ENCODE results near the gene IGF2. TPM values are rescaled to one million over a fixed set of nuclear protein-coding genes. Genes with fewer than 3 reads are reported as not detected.

The IGF2 gene
- polyA plus RNA-seq, 1 donor from 2014 or later: not detected

DNA sequence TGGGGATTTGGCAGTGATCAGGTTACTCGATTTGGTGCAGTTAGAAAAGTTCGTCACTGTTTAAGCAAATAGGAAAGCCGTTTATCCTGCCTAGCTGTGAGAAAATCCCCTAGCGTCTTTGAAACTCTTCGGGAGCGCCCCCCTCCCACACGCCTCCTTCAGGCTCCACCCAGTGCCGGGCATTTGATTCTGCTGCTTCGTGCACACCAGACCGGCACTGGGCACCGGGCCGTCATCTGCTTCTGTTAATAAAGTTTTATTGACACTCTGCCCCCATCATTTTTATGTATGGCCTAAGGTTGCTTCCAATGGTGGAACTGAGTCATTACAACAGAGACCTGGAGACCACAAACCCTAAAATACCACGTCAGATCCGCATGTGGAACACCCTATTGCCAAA, 50.9 kb downstream of the IGF2 start:
- Histone ChIP-seq H3K27ac (ENCODE audit: low read length) (no peak overlapping the region), H3K4me2 (ENCODE audit: low read length) (no peak overlapping the region), H3K9me2 (ENCODE audit: insufficient read depth, low read length) (no peaks in the 10 kb centered on the region), H3K79me2 (replicated peaks; ENCODE audit: insufficient read depth, low read length) (no peaks in the 10 kb centered on the region), H3F3A (ENCODE audit: insufficient read depth, low read length, poor library complexity, severe bottlenecking) (no peaks in the 10 kb centered on the region), H2AFZ (ENCODE audit: low read depth, low read length) (no peak overlapping the region), H3K9me3 (ENCODE audit: low read length) (no peaks in the 10 kb centered on the region), H3K9ac (ENCODE audit: low read length) (no peak overlapping the region), H3K36me3 (ENCODE audit: insufficient read depth, low read length) (no peaks in the 10 kb centered on the region), H4K20me1 (ENCODE audit: insufficient read depth) (no peaks in the 10 kb centered on the region), H3K4me3 (ENCODE audit: low read length) (no peak overlapping the region), H3K27me3 (ENCODE audit: insufficient read depth, low read depth, low read length) (no peaks in the 10 kb centered on the region)
- TF ChIP-seq SMC3 (conservative IDR thresholded peaks at IDR 0.05; ENCODE audit: poor library complexity): no peak
- no peak for TF ChIP-seq EP300 (conservative IDR thresholded peaks at IDR 0.05; ENCODE audit: poor library complexity, severe bottlenecking)
- no peak for TF ChIP-seq TAF1 (IDR thresholded peaks at IDR 0.05; ENCODE audit: low read depth)
- TF ChIP-seq, protein P1, sequence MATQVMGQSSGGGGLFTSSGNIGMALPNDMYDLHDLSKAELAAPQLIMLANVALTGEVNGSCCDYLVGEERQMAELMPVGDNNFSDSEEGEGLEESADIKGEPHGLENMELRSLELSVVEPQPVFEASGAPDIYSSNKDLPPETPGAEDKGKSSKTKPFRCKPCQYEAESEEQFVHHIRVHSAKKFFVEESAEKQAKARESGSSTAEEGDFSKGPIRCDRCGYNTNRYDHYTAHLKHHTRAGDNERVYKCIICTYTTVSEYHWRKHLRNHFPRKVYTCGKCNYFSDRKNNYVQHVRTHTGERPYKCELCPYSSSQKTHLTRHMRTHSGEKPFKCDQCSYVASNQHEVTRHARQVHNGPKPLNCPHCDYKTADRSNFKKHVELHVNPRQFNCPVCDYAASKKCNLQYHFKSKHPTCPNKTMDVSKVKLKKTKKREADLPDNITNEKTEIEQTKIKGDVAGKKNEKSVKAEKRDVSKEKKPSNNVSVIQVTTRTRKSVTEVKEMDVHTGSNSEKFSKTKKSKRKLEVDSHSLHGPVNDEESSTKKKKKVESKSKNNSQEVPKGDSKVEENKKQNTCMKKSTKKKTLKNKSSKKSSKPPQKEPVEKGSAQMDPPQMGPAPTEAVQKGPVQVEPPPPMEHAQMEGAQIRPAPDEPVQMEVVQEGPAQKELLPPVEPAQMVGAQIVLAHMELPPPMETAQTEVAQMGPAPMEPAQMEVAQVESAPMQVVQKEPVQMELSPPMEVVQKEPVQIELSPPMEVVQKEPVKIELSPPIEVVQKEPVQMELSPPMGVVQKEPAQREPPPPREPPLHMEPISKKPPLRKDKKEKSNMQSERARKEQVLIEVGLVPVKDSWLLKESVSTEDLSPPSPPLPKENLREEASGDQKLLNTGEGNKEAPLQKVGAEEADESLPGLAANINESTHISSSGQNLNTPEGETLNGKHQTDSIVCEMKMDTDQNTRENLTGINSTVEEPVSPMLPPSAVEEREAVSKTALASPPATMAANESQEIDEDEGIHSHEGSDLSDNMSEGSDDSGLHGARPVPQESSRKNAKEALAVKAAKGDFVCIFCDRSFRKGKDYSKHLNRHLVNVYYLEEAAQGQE (IDR thresholded peaks at IDR 0.05; ENCODE audit: borderline replicate concordance): no peak
- TF ChIP-seq EZH2 (IDR thresholded peaks at IDR 0.05; ENCODE audit: borderline replicate concordance, insufficient read depth, low read length, poor library complexity, severe bottlenecking): no peak
- TF ChIP-seq POLR2AphosphoS5 (IDR thresholded peaks at IDR 0.05): no peak
- TF ChIP-seq, protein P2, sequence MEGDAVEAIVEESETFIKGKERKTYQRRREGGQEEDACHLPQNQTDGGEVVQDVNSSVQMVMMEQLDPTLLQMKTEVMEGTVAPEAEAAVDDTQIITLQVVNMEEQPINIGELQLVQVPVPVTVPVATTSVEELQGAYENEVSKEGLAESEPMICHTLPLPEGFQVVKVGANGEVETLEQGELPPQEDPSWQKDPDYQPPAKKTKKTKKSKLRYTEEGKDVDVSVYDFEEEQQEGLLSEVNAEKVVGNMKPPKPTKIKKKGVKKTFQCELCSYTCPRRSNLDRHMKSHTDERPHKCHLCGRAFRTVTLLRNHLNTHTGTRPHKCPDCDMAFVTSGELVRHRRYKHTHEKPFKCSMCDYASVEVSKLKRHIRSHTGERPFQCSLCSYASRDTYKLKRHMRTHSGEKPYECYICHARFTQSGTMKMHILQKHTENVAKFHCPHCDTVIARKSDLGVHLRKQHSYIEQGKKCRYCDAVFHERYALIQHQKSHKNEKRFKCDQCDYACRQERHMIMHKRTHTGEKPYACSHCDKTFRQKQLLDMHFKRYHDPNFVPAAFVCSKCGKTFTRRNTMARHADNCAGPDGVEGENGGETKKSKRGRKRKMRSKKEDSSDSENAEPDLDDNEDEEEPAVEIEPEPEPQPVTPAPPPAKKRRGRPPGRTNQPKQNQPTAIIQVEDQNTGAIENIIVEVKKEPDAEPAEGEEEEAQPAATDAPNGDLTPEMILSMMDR (IDR thresholded peaks at IDR 0.05; ENCODE audit: poor library complexity, severe bottlenecking): no peak
- no peak for TF ChIP-seq RAD21 (conservative IDR thresholded peaks at IDR 0.05)
- no peak for TF ChIP-seq MXI1 (conservative IDR thresholded peaks at IDR 0.05; ENCODE audit: poor library complexity, severe bottlenecking)

DNA sequence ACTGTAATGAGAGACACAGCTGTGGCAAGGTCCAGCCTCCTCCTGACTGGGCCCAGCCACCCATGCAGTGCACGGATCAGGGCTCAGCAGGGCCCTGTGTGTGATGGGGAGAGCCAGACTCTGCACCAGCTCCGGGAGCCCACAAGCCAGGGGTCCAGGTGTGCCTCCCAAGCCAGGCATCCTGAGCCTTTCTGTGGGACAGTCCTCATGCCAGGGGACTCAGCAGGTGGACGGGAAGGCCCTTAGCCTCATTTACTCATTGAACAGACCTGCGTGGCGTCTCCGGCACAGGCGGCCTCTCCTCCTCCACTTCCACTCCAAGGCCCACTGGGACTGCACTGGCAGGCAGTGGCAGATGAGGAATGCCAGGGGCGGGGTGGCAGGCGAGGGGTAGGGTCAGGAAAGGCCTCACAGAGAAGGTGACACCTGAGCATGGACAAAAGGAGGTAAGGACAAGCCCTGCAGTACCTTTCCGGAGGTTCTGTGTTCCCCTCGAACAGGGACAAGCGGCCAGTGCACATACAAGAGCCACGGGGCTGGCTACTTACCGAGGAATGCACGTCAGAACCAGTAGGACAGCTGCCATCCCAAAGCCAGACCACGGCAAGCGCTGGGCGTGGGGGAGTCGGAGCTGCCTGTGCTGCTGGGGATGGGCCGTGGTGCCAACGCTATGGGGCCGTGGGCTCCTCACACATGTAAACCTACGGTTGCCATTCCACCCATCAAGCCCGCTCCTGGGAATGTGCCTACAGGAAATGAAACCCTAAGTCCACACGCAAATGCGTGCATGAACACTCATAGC, 52.7 kb downstream of the IGF2 start:
- H3K27me3 ChIP-seq (ENCODE audit: insufficient read depth, low read depth, low read length): no peaks in the 10 kb centered on the region
- no peaks in the 10 kb centered on the region for H3K79me2 ChIP-seq (replicated peaks; ENCODE audit: insufficient read depth, low read length)

More for the DNA sequence above, 52.7 kb downstream of the IGF2 start:
- H3K9ac ChIP-seq (ENCODE audit: low read length): no peak overlapping the region
- H2AFZ ChIP-seq (ENCODE audit: low read depth, low read length): no peak overlapping the region
- H3K27ac ChIP-seq (ENCODE audit: low read length): no peak overlapping the region
- H3K9me3 ChIP-seq (ENCODE audit: low read length): no peaks in the 10 kb centered on the region
- H3K4me3 ChIP-seq (ENCODE audit: low read length): no peak overlapping the region
- TF ChIP-seq TAF1 (IDR thresholded peaks at IDR 0.05; ENCODE audit: low read depth) (no peak), MXI1 (conservative IDR thresholded peaks at IDR 0.05; ENCODE audit: poor library complexity, severe bottlenecking) (no peak), EZH2 (IDR thresholded peaks at IDR 0.05; ENCODE audit: borderline replicate concordance, insufficient read depth, low read length, poor library complexity, severe bottlenecking) (no peak), SMC3 (conservative IDR thresholded peaks at IDR 0.05; ENCODE audit: poor library complexity) (no peak), EP300 (conservative IDR thresholded peaks at IDR 0.05; ENCODE audit: poor library complexity, severe bottlenecking) (no peak), RAD21 (conservative IDR thresholded peaks at IDR 0.05) (no peak)
- TF ChIP-seq, protein P1 (IDR thresholded peaks at IDR 0.05; ENCODE audit: borderline replicate concordance): no peak
- TF ChIP-seq, protein P2 (IDR thresholded peaks at IDR 0.05; ENCODE audit: poor library complexity, severe bottlenecking): no peak
- no peaks in the 10 kb centered on the region for H3K36me3 ChIP-seq (ENCODE audit: insufficient read depth, low read length)
- no peaks in the 10 kb centered on the region for H4K20me1 ChIP-seq (ENCODE audit: insufficient read depth)
- no peak overlapping the region for H3K4me2 ChIP-seq (ENCODE audit: low read length)
- H3K9me2 ChIP-seq (ENCODE audit: insufficient read depth, low read length): no peaks in the 10 kb centered on the region
- no peaks in the 10 kb centered on the region for H3F3A ChIP-seq (ENCODE audit: insufficient read depth, low read length, poor library complexity, severe bottlenecking)
